ENCODE results near the gene CPTP.

The CPTP gene

GRCh38 chr1:1324524-1325287 lies at the start of gene CPTP, which contains the start of gene INTS11:
TSS of gene CPTP (plus strand) at chr1:1324802. CDS start at chr1:1326911, 2,109 bp downstream.
TSS of gene INTS11 (minus strand) at chr1:1324660. CDS start at chr1:1324608, 52 bp downstream.
- in situ Hi-C loops (cut with MboI; ENCODE audit: low sequenced_read_pairs), result no loop called here

- in situ Hi-C loops (cut with MboI; ENCODE audit: low sequenced_read_pairs), result no loop called here
These were observed 49.6 kb upstream of the CPTP start for GRCh38 chr1:1274931-1275431.

GRCh38 chr1:1275836-1276235 lies 48.8 kb upstream of the CPTP start:
- in situ Hi-C loops (cut with MboI; ENCODE audit: low sequenced_read_pairs), result no loop called here

- in situ Hi-C loops (cut with MboI; ENCODE audit: low sequenced_read_pairs), result no loop called here
These were observed 46.0 kb upstream of the CPTP start for GRCh38 chr1:1278620-1279019.

GRCh38 chr1:1279028-1279427 lies 45.6 kb upstream of the CPTP start:
- in situ Hi-C loops (cut with MboI; ENCODE audit: low sequenced_read_pairs), result no loop called here

GRCh38 chr1:1280782-1281481 lies 43.7 kb upstream of the CPTP start:
- in situ Hi-C loops (cut with MboI; ENCODE audit: low sequenced_read_pairs), result no loop called here

GRCh38 chr1:1281533-1282321 lies 42.9 kb upstream of the CPTP start:
- in situ Hi-C loops (cut with MboI; ENCODE audit: low sequenced_read_pairs), result no loop called here

- in situ Hi-C loops (cut with MboI; ENCODE audit: low sequenced_read_pairs), result no loop called here
These were observed 41.6 kb upstream of the CPTP start for GRCh38 chr1:1282998-1283397.

GRCh38 chr1:1283821-1284220 lies 40.8 kb upstream of the CPTP start:
- in situ Hi-C loops (cut with MboI; ENCODE audit: low sequenced_read_pairs), result no loop called here

- in situ Hi-C loops (cut with MboI; ENCODE audit: low sequenced_read_pairs), result no loop called here
These were observed 40.1 kb upstream of the CPTP start for GRCh38 chr1:1284221-1285101.

GRCh38 chr1:1285102-1285571 lies 39.5 kb upstream of the CPTP start:
- in situ Hi-C loops (cut with MboI; ENCODE audit: low sequenced_read_pairs), result no loop called here

- in situ Hi-C loops (cut with MboI; ENCODE audit: low sequenced_read_pairs), result no loop called here
These were observed 38.8 kb upstream of the CPTP start for GRCh38 chr1:1285611-1286311.

- in situ Hi-C loops (cut with MboI; ENCODE audit: low sequenced_read_pairs), result no loop called here
These were observed 38.0 kb upstream of the CPTP start for GRCh38 chr1:1286313-1287261.

- in situ Hi-C loops (cut with MboI; ENCODE audit: low sequenced_read_pairs), result no loop called here
These were observed 37.1 kb upstream of the CPTP start for GRCh38 chr1:1287288-1288110.

- in situ Hi-C loops (cut with MboI; ENCODE audit: low sequenced_read_pairs), result no loop called here
These were observed 34.3 kb upstream of the CPTP start for GRCh38 chr1:1290238-1290731.

GRCh38 chr1:1291023-1291528 lies 33.5 kb upstream of the CPTP start:
- in situ Hi-C loops (cut with MboI; ENCODE audit: low sequenced_read_pairs), result no loop called here

Data from hTERT RPE-1 (cell line).